K562 (cell line): Measurements from ENCODE around the gene CD300LB. TPM values are rescaled to one million over a fixed set of nuclear protein-coding genes. Genes with fewer than 3 reads are reported as not detected.

ENCODE experiments used
- HIVEP1 ChIP-seq: fragments of 250-450 bp; sonication (Bioruptor Pico); IDR thresholded peaks from 2 replicates; pipeline ENCODE4 v1.4.0; 2020; ENCODE audit warnings: mild to moderate bottlenecking
- MNT ChIP-seq, 2 experiments: fragments of 450-650 bp; conservative IDR thresholded peaks; 2 replicates each; pipeline ENCODE4 v1.6.1; 2017; ENCODE audit warnings: mild to moderate bottlenecking in 2 of 2, moderate library complexity in 2 of 2
- RERE ChIP-seq: sonication (generic); formaldehyde crosslinking; IDR thresholded peaks from 2 replicates; pipeline ENCODE4 v1.8.0; 2023; ENCODE audit warnings: missing genetic modification reagents, mild to moderate bottlenecking, borderline replicate concordance
- TRIM24 ChIP-seq, 2 experiments: fragments of 450-650 bp; IDR thresholded peaks; 2 replicates each; pipeline ENCODE4 v1.6.1; 2016
- ZBTB11 ChIP-seq, 3 experiments: fragments of 200-800 bp in 1 of 3; fragments of 250-450 bp in 1 of 3; fragments of 450-650 bp in 1 of 3; sonication (Bioruptor Pico) in 1 of 3; sonication (Bioruptor generic) in 1 of 3; formaldehyde crosslinking in 1 of 3; IDR thresholded peaks; 2 replicates each; pipeline versions ENCODE4 v1.6.1 to v1.8.0; 2016 to 2022; ENCODE audit warnings: mild to moderate bottlenecking in 2 of 3, missing genetic modification characterization in 2 of 3, missing compliant biosample characterization in 1 of 3, moderate library complexity in 1 of 3
- polyA plus RNA-seq, 8 experiments: library from polyadenylated mRNA; depleted of rRNA in 4 of 8; stranded (reverse) in 5 of 8; unstranded in 3 of 8; fragments of >200 nt; fragmentation: Nextera tagmentation in 2 of 8; fragmentation: Illumina TruSeq in 1 of 8; extraction: Ambion mirVana in 2 of 8; extraction: Trizol in 1 of 8; gene quantifications; 2 replicates each; pipeline versions ENCODE4 v1.2.1 to v1.2.3, GENCODE V29; 2011 to 2014; ENCODE audit warnings: inconsistent platforms in 1 of 8, missing spikeins in 1 of 8
- total RNA-seq, 7 experiments: library from RNA; depleted of rRNA in 6 of 7; stranded (reverse); fragments of >200 nt in 6 of 7; fragmentation: Illumina TruSeq in 2 of 7; extraction: Trizol in 2 of 7; gene quantifications; 2 replicates each; pipeline versions ENCODE4 v1.2.1 to v1.2.3, GENCODE V29; 2011 to 2021; ENCODE audit warnings: low replicate concordance in 1 of 7

The CD300LB gene
- total and polyA plus RNA-seq, 9 of the 15 experiments (the other 6 are each of a cell fraction or from before 2014, with no cell fraction given), result not detected

- TF ChIP-seq ZBTB11 (CRISPR knock-in tag; IDR thresholded peaks at IDR 0.05) (no peak), TRIM24 (IDR thresholded peaks at IDR 0.05) (no peak), HIVEP1 (no peak), MNT (conservative IDR thresholded peaks at IDR 0.05) (no peak), RERE (CRISPR knock-in tag) (no peak)
These were observed 40.5 kb upstream of the CD300LB start (continued) for GRCh38 chr17:74571621-74572270.
